Loucy (cell line): ENCODE data around the gene AACS.

Experiments
- H2AFZ ChIP-seq: fragments of 200-600 bp; sonication (generic); 2 replicates; pipeline ENCODE4 v1.6.0; 2016; ENCODE audit warnings: antibody characterized with exemption, mild to moderate bottlenecking, low read length, moderate library complexity
- H3F3A ChIP-seq: fragments of 200-600 bp; 2 replicates; pipeline ENCODE4 v1.6.0; 2016; ENCODE audit warnings: antibody characterized with exemption, low read depth, mild to moderate bottlenecking
- H3K27me3 ChIP-seq: fragments of 200-600 bp; sonication (generic); 2 replicates; pipeline ENCODE4 v1.6.1; 2014; ENCODE audit warnings: low read length, mild to moderate bottlenecking; ENCODE audit not compliant: insufficient read depth, poor library complexity, severe bottlenecking
- H3K36me3 ChIP-seq: fragments of 200-600 bp; sonication (generic); 2 replicates; pipeline ENCODE4 v1.6.1; 2016; ENCODE audit warnings: low read length; ENCODE audit not compliant: insufficient read depth
- H3K4me1 ChIP-seq: fragments of 200-600 bp; sonication (generic); 2 replicates; pipeline ENCODE4 v1.5.1; 2014; ENCODE audit warnings: low read length, mild to moderate bottlenecking; ENCODE audit not compliant: insufficient read depth, poor library complexity, severe bottlenecking
- H3K4me2 ChIP-seq: fragments of 200-600 bp; sonication (generic); 2 replicates; pipeline ENCODE4 v1.6.0; 2014; ENCODE audit warnings: antibody characterized with exemption, low read length, low read depth, mild to moderate bottlenecking; ENCODE audit not compliant: poor library complexity, severe bottlenecking
- H3K4me3 ChIP-seq: fragments of 200-600 bp; sonication (generic); 2 replicates; pipeline ENCODE4 v1.5.1; 2014; ENCODE audit warnings: low read length, mild to moderate bottlenecking, mixed read lengths; ENCODE audit not compliant: poor library complexity, severe bottlenecking
- H3K79me2 ChIP-seq: fragments of 200-600 bp; sonication (generic); 2 replicates; pipeline ENCODE4 v1.6.1; 2014; ENCODE audit warnings: low read length; ENCODE audit not compliant: insufficient read depth
- H3K9ac ChIP-seq: fragments of 200-600 bp; sonication (generic); 2 replicates; pipeline ENCODE4 v1.6.0; 2014; ENCODE audit warnings: mild to moderate bottlenecking, low read depth, low read length, moderate library complexity; ENCODE audit not compliant: poor library complexity, severe bottlenecking
- H3K9me2 ChIP-seq: fragments of 200-600 bp; sonication (generic); replicated peaks from 2 replicates; pipeline ENCODE4 v1.6.1; 2016; ENCODE audit warnings: low read depth, low read length, mixed read lengths
- H3K9me3 ChIP-seq: fragments of 200-600 bp; sonication (generic); 2 replicates; pipeline ENCODE4 v1.6.1; 2014; ENCODE audit warnings: mild to moderate bottlenecking, antibody characterized with exemption, low read length, low read depth; ENCODE audit not compliant: insufficient read depth
- H4K20me1 ChIP-seq: fragments of 200-600 bp; sonication (generic); 2 replicates; pipeline ENCODE4 v1.6.0; 2014; ENCODE audit warnings: antibody characterized with exemption, low read length, mild to moderate bottlenecking; ENCODE audit not compliant: insufficient read depth, poor library complexity, severe bottlenecking
- CTCF ChIP-seq: fragments of 200-600 bp; sonication (generic); conservative IDR thresholded peaks from 2 replicates; pipeline ENCODE4 v1.5.1; 2014; ENCODE audit warnings: mild to moderate bottlenecking, antibody characterized with exemption, low read length
- EZH2phosphoT487 ChIP-seq: fragments of 200-600 bp; IDR thresholded peaks from 2 replicates; pipeline ENCODE4 v1.6.1; 2018; ENCODE audit warnings: antibody characterized with exemption, mild to moderate bottlenecking, moderate library complexity, borderline replicate concordance

Gene AACS

GRCh38 chr12:125023065-125023464 is 42.2 kb upstream of the AACS start:
- H4K20me1 ChIP-seq: no peaks in the 10 kb centered on the region
- H3K4me1 ChIP-seq: no peaks in the 10 kb centered on the region
- H2AFZ ChIP-seq: no peak overlapping the region
- H3K4me3 ChIP-seq: no peak overlapping the region
- H3K4me2 ChIP-seq: no peak overlapping the region
- H3K27me3 ChIP-seq: no peaks in the 10 kb centered on the region
- H3K36me3 ChIP-seq: peaks cover 42% of the 10 kb centered on the region; the same call in 1 of the 2 replicates
- no peak overlapping the region for H3K9ac ChIP-seq
- H3K9me2 ChIP-seq: no peaks in the 10 kb centered on the region
- H3K79me2 ChIP-seq: no peaks in the 10 kb centered on the region
- no peaks in the 10 kb centered on the region for H3K9me3 ChIP-seq
- TF ChIP-seq CTCF (no peak), EZH2phosphoT487 (no peak)
- no peaks in the 10 kb centered on the region for H3F3A ChIP-seq

- H3K9ac ChIP-seq: no peak overlapping the region
- no peaks in the 10 kb centered on the region for H3K79me2 ChIP-seq
- H3K27me3 ChIP-seq: no peaks in the 10 kb centered on the region
- TF ChIP-seq EZH2phosphoT487 (no peak), CTCF (no peak)
- H3F3A ChIP-seq: no peaks in the 10 kb centered on the region
- no peak overlapping the region for H3K4me2 ChIP-seq
- H3K9me3 ChIP-seq: no peaks in the 10 kb centered on the region
- H3K36me3 ChIP-seq: peaks cover 37% of the 10 kb centered on the region; the same call in 1 of the 2 replicates
- no peak overlapping the region for H3K4me3 ChIP-seq
- no peak overlapping the region for H2AFZ ChIP-seq
- no peaks in the 10 kb centered on the region for H4K20me1 ChIP-seq
- no peaks in the 10 kb centered on the region for H3K9me2 ChIP-seq
- H3K4me1 ChIP-seq: no peaks in the 10 kb centered on the region
Observed at GRCh38 chr12:125024949-125025563, 40.2 kb upstream of the AACS start.

GRCh38 chr12:125025606-125026235 is 39.5 kb upstream of the AACS start:
- no peaks in the 10 kb centered on the region for H3K79me2 ChIP-seq
- no peaks in the 10 kb centered on the region for H3K9me2 ChIP-seq
- H3K9ac ChIP-seq: no peak overlapping the region
- no peaks in the 10 kb centered on the region for H3F3A ChIP-seq
- no peaks in the 10 kb centered on the region for H3K4me1 ChIP-seq
- no peak overlapping the region for H2AFZ ChIP-seq
- H3K4me2 ChIP-seq: no peak overlapping the region
- no peaks in the 10 kb centered on the region for H4K20me1 ChIP-seq
- no peak for TF ChIP-seq CTCF
- TF ChIP-seq EZH2phosphoT487: no peak
- H3K4me3 ChIP-seq: no peak overlapping the region
- no peaks in the 10 kb centered on the region for H3K27me3 ChIP-seq
- H3K9me3 ChIP-seq: no peaks in the 10 kb centered on the region
- H3K36me3 ChIP-seq: peaks cover 37% of the 10 kb centered on the region; the same call in 1 of the 2 replicates
